Measurements from ENCODE around the gene GET3.
"Not testable (repeated sequence)": the region's sequence is repeated elsewhere in the genome, so short reads cannot be mapped to it uniquely, and the experiment has no call there.

GET3 gene

DNA sequence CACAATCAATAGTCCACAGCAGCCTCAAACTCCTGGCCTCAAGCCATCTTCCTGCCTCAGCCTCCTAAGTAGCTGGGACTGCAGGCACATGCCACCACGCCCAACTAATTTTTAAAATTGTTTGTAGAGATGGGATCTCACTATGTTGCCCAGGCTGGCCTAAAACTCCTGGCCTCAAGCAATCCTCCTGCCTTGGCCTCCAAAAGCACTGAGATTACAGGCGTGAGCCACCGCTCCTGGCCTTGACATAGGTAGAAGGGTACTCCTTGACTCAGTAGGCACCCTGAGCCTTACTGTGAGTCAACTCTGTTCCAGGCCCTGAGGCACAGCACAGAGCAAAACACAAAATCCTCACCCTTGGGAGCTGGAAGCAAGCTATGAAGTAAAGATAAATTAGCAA lies 21.4 kb upstream of the GET3 start:
- no peak for DNase-seq (ENCODE audit: low read depth in 2 of 2)

DNA sequence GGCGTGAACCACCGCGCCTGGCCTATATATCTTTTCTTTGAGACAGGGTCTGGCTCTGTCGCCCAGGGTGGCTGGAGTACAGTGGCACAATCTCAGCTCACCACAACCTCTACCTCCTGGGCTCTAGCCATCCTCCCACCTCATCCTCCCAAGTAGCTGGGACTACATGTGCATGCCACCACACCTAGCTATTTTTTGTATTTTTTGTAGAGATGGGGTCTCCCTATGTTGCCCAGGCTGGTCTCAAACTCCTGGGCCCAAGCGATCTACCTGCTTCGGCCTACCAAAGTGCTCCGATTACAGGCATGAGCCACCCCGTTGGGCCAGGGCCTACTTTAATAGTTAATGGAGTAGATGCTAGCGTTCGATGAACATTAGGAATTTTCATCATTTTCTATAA lies 17.0 kb upstream of the GET3 start:
- no peak for DNase-seq (ENCODE audit: low read depth in 2 of 2)

GRCh38 chr19:12720851-12721655 lies 16.2 kb upstream of the GET3 start:
- DNase-seq (ENCODE audit: low read depth in 2 of 2): no peak

DNA sequence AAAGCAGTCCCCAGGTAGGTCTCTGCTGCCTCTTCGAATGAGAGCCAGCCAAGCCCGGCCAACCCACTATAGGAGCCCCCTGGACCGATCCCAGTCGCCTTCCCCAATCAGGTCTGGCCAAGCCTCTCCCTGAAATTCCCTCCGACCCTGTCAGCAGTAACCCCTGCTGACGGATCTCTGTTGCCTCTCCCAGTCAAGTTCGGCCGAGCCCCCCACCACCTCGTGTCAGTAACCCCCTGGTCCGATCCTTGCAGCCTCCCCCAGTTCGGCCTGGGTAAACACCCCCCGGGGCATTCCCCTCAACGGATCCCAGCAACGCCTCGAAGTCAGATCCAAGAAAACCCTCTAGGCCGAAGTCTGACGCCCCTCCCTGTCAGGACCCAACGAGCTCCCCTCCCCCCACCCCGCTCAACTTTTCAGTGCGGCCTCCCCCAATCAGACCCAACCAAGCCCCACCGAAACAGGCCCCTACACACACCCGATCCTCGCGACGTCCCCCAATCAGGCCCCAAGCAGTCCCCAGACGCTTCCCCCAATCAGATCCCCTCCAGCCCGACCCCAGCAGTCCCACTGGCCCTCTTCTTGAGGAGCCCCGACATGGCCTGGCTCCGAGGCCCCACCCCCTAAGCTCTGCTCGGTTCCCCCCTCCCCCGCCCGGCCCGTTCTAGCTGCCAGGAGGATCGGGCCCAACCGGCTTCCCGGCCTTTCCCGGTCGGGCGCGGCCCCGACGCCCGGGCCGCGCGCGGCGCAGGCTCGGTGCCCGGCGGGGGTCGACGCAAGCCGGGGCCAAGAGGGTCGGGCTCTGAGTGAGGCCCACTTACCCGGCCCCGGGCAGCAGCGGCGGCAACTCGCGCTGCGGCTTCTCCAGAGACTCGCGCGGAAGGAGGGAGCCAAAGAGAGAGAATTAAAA lies 15.4 kb upstream of the GET3 start:
- DNase-seq (ENCODE audit: low read depth in 2 of 2): peak; percentile 47 to 49

DNA sequence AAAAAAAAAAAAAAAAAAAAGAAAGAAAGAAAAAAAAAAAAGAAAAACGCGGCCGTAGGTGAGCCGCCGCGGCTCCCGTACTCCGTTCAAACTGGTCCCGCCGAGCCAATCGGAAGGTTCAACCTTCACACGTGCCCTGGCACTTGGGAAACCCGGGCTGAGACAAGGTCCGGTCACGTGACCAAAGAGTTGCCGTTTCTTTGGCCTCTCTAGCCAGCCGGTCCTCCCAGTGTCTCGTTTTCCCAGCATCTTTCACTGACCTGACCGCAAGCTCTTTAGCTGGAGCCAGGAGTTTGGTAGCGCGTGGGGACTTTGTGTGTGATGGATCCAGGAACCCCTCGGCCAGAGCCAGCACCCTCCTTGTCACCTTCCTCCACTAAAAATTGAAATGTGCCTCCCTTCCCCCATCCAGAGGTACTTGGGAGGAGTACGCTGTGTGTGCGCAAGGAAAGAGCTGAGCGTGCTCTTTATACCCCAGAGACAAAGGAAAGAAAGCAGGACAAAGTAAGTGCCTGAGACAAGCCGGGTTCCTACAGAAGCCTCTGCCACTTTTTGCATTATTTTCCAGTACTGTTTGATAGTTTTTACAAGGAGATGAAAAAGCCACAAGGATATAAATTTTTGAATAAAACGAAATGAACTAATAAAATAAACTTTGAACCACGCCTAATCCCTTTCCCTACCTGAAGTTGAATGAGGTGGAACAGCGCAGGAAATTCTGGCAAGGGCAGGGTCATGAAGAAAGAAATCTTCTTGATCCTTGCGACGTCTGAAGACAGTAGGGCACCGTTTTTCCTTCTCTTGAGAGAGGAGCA lies 14.5 kb upstream of the GET3 start:
- peak; percentile 98 for DNase-seq (ENCODE audit: low read depth in 2 of 2)

- DNase-seq (ENCODE audit: low read depth in 2 of 2): no peak
Observed at GRCh38 chr19:12723381-12723640, 14.0 kb upstream of the GET3 start.

- peak in 1 of 2 experiments; percentile 18 for DNase-seq (ENCODE audit: low read depth in 2 of 2)
Observed at GRCh38 chr19:12723641-12724426, 13.5 kb upstream of the GET3 start, which contains the start of gene TNPO2. Gene TNPO2, minus strand, starts transcription at chr19:12723932. Its CDS starts 2,955 bp downstream, at chr19:12720977.

GRCh38 chr19:12725612-12726011 lies 11.7 kb upstream of the GET3 start:
- DNase-seq (ENCODE audit: low read depth in 2 of 2): not testable (repeated sequence)

DNA sequence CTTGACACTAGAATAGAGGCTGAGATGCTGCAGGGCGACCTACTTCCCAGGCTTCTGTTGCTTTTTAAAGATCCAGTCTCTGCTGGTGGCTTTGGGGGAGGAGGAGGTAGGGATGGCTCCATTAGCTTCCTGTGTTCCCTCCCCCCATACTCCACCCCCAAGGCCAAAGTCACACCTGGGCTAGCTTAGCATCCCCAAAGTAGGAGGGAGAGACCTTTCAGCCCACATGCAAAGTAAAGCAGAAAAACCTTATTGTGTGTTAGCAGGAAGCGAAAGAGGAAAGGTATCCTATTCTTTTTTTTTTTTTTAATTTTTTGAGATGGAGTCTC lies 10.3 kb upstream of the GET3 start:
- no peak for DNase-seq (ENCODE audit: low read depth in 2 of 2)

- no peak for DNase-seq (ENCODE audit: low read depth in 2 of 2)
Observed at GRCh38 chr19:12727745-12728433, 9.4 kb upstream of the GET3 start.

DNA sequence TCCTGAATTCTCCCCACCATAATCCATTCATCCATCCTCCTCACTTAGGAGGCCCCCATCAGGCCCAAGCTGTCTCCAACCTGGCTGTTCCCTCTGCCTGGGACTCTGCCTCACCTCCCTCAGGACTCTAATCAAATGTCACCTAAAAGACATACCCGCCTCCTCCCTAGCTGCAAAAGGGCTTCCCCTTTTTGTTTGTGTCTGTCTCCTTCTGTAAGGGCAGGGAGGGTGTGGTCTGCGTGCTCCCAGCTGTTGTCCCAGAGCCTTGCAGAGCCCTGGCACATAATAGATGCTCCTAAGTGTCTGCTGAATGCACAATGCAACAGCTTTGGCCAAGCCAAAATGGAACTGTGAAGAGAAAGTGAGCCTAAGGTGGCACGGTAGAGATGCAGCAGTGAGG lies 7.2 kb upstream of the GET3 start:
- DNase-seq (ENCODE audit: low read depth in 2 of 2): no peak

GRCh38 chr19:12731337-12731736 lies 6.0 kb upstream of the GET3 start:
- DNase-seq (ENCODE audit: low read depth in 2 of 2): no peak

DNA sequence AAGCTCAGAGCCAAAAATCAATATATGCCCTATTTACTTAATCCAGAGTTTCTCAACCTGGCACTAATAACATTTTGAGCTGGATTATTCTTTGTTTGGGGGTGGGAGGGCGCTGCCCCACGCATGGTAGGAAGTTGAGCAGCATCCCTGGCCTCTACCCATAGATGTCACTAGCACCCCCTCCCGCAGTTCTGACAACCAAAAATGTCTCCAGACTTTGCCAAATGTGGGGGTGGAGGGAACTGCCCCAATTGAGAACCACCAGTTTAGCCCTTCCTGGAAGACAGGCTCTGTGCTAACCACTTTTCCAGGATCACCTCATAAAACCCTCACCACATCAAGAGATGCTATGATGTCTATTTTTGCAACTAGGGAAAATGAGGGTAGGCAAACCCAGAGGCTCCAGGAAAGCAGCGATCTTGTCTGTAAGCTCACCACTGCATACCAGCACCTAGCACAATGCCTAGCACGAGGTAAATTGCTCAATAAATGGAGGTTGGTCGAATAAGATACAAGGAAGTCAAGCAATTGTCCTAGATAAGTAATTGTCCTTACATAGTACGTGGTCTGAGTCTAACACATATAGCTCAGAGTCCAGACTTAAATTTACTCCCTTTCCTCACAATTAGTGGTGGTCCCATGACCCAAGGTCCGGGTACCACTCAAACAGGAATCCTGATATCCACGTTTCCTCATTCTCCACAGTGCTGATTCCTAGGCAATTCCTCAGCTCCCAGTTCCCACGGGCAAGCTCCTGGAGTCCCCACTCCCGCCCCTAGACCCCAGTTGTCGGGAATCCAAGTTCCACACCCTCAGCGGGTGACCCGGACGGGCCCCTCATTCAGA lies 3.7 kb upstream of the GET3 start:
- peak in 1 of 2 experiments; percentile 8 for DNase-seq (ENCODE audit: low read depth in 2 of 2)

GRCh38 chr19:12737835-12738351 lies 596 bp downstream of the GET3 start:
- no peak for DNase-seq (ENCODE audit: low read depth in 2 of 2)

DNA sequence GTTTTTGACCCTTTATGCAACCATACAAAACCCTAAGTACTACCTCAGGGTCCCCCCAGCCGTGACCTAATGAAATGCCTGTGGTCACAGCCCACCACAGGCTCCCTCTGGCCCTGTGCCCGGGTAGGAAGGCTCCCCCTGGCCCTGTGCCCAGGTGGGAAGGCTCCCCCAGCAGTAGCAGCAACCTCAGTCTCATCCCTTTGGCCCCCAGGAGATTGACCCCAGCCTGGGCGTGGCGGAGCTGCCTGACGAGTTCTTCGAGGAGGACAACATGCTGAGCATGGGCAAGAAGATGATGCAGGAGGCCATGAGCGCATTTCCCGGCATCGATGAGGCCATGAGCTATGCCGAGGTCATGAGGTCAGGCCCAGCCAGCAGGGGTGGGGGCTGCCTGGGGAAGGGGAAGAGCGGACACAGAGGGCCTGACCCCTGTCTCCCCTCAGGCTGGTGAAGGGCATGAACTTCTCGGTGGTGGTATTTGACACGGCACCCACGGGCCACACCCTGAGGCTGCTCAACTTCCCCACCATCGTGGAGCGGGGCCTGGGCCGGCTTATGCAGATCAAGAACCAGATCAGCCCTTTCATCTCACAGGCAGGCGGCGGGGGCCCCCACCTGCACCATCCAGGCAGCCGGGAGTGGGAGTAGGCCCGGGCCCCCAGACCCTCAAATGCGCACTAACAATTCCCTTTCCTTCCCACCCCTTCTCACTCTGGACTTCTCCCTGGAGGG lies 8.0 kb downstream of the GET3 start:
- no peak for DNase-seq (ENCODE audit: low read depth in 2 of 2)

- DNase-seq (ENCODE audit: low read depth in 2 of 2): no peak
Observed at GRCh38 chr19:12748489-12748888, 11.2 kb downstream of the GET3 start.

DNA sequence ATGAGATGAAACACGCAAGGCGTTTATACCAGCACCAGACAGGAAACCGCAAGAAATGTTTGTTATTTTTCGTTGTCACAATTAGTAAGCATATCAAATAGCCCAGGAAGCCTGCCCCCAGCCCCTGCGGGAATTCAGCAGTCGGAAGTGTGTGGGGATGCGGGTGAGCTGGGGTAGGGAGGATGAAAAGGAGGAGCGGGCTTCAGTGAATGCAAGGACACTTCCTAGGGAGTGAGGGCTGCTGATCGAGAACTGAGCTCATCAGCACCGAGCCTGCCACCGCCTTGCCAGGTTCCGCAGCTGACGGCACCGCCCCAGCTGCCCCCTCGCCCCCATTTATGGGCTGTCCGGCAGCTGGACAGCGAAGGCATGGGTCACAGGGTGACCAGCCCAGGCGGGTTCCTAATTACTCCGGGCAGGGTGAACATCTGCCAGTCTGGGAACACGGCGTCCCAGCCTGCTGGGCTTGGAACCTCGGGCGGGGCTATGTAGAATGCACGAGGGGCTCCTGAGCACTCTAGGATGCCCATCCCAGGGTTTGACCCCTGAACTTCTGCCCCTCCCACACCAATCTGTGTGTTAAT lies 12.7 kb downstream of the GET3 start:
- DNase-seq (ENCODE audit: low read depth in 2 of 2): no peak

- DNase-seq (ENCODE audit: low read depth in 2 of 2): no peak
Observed at GRCh38 chr19:12750851-12751250, 13.6 kb downstream of the GET3 start.

DNA sequence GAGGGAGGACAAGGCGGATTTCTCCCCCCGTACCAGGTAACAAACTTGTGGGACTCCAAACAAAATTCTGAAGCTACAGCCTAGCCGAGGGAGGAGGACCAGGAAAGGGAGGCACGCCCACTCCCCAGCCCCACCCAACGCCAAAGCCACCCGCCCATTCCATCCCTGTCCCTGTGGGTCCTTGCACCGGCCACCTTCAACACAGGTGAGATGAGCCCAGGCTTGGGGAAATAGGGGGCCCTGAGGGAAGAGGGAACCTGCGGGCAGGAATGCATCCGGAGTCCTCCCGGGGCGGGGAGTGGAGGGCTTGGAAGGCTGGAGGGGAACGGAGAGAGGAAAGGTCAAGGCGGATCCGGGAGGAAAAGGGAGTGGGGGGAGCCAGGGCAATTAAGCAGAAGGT lies 14.3 kb downstream of the GET3 start, which contains the start of gene BEST2:
BEST2 (plus strand) TSS at position 157 of the 400 bp plus-strand sequence. CDS start 802 bp downstream, outside the sequence.
- DNase-seq (ENCODE audit: low read depth in 2 of 2): no peak

Measured in fibroblast of skin of left biceps (primary cell).